ENCODE data around the gene NOL3. TPM values are rescaled to one million over a fixed set of nuclear protein-coding genes. Genes with fewer than 3 reads are reported as not detected.

NOL3 gene
- total and polyA plus RNA-seq, 9 of the 15 experiments (the other 6 are each of a cell fraction or from before 2014, with no cell fraction given) = 0.45 to 14.0 (median 5.4) TPM

- BruUV-seq (replicated peaks) = no TSS peak
- H3K27me3 ChIP-seq (ENCODE audit: control insufficient read depth in 2 of 2, insufficient read depth in 2 of 2, low read length in 2 of 2) = no peaks in the 10 kb centered on the region
- CTCF ChIA-PET (ENCODE audit: low intra/inter-chr PET ratio) = no interaction called here
- DNase-seq (ENCODE audit: extremely low read depth in 1 of 4, low spot score in 3 of 4) = no peak
- H3K9me1 ChIP-seq (ENCODE audit: control insufficient read depth, insufficient read depth, low read length) = no peaks in the 10 kb centered on the region
- POLR2A ChIA-PET = no interaction called here
- no peak for ATAC-seq
- TF ChIP-seq KHSRP (IDR thresholded peaks at IDR 0.05) (no peak), ZBTB8A (IDR thresholded peaks at IDR 0.05; ENCODE audit: partially characterized antibody) (no peak), HNRNPH1 (optimal IDR thresholded peaks at IDR 0.05; ENCODE audit: low read depth, low read length) (no peak), PHF21A (IDR thresholded peaks at IDR 0.05; ENCODE audit: borderline replicate concordance, low read depth) (no peak), ZNF280A (IDR thresholded peaks at IDR 0.05; ENCODE audit: low read depth, partially characterized antibody) (no peak), MLX (CRISPR knock-in tag; conservative IDR thresholded peaks at IDR 0.05) (no peak), IRF9 (tag; IDR thresholded peaks at IDR 0.05) (no peak), NFIC (IDR thresholded peaks at IDR 0.05) (no peak), FUS (optimal IDR thresholded peaks at IDR 0.05; ENCODE audit: low read depth, low read length) (no peak), FOXA1 (IDR thresholded peaks at IDR 0.05; ENCODE audit: borderline replicate concordance) (no peak), IRF2 (CRISPR knock-in tag; IDR thresholded peaks at IDR 0.05) (no peak), STAT5B (CRISPR knock-in tag; IDR thresholded peaks at IDR 0.05) (no peak), HDGF (IDR thresholded peaks at IDR 0.05) (no peak), HNRNPK (IDR thresholded peaks at IDR 0.05; ENCODE audit: low read depth, low read length, poor library complexity, severe bottlenecking) (no peak), XRCC4 (IDR thresholded peaks at IDR 0.05; ENCODE audit: extremely low read depth, insufficient read depth, insufficient read length) (no peak), TEAD1 (CRISPR knock-in tag; IDR thresholded peaks at IDR 0.05) (no peak), HDAC1 (IDR thresholded peaks at IDR 0.05) (no peak), SNIP1 (IDR thresholded peaks at IDR 0.05; ENCODE audit: low read depth) (no peak)
- no peaks in the 10 kb centered on the region for H3K36me3 ChIP-seq (ENCODE audit: control insufficient read depth, insufficient read depth, low read length)
- H3K9me3 ChIP-seq (replicated peaks; ENCODE audit: control insufficient read depth, insufficient read depth, low read depth, low read length) = no peaks in the 10 kb centered on the region
- whole genome bisulfite sequencing (ENCODE audit: insufficient coverage, low coverage, missing lambda C conversion rate) = 50% methylated on average over 25 of the region's 26 CpGs
- no peak for FAIRE-seq
- no peak overlapping the region for H3K4me3 ChIP-seq
- H3K9ac ChIP-seq (ENCODE audit: insufficient read depth in 1 of 2, low read depth in 2 of 2, low read length in 2 of 2) = peak overlapping the region in 1 of 2 experiments; percentile 26; a peak in 1 of 4 replicates
- peaks cover 31 to 59% of the 10 kb centered on the region in 2 experiments for H3K4me1 ChIP-seq (replicated peaks in 1 of 2; ENCODE audit: control insufficient read depth in 2 of 2, insufficient read depth in 2 of 2, low read length in 2 of 2)
- intact Hi-C loops (cut with micrococcal nuclease) (loop anchor here (10.0 kb wide), 2 partner anchors 173 to 233 kb away; no protein-coding TSS in a partner anchor), in situ Hi-C loops (cut with MboI) (no loop called here)
- peaks cover 22% of the 10 kb centered on the region for H3K79me2 ChIP-seq (ENCODE audit: control insufficient read depth, insufficient read depth, low read length)
- H4K20me1 ChIP-seq (replicated peaks; ENCODE audit: control insufficient read depth, insufficient read depth, low read length) = peaks cover 11% of the 10 kb centered on the region
- H2AFZ ChIP-seq (ENCODE audit: low read depth, low read length) = no peak overlapping the region
- no peak overlapping the region for H3K4me2 ChIP-seq (ENCODE audit: insufficient read depth, low read length)
- no peak overlapping the region for H3K27ac ChIP-seq (ENCODE audit: extremely low read depth, low read depth, low read length)
Measured at GRCh38 chr16:67187175-67187890, 17.0 kb downstream of the NOL3 start.
